Omental fat pad (tissue), 4 donors: ENCODE results near the gene TNIP3. TPM values are rescaled to one million over a fixed set of nuclear protein-coding genes. Genes with fewer than 3 reads are reported as not detected.

Source experiments
- ATAC-seq: fragments of 150-250 bp; one replicate; pipeline ENCODE4 v1.9.1; 2016; ENCODE audit warnings: mild to moderate bottlenecking, moderate library complexity; ENCODE audit not compliant: low FRiP score
- DNase-seq: peaks from one replicate; pipeline ENCODE4 v3.0.0-alpha.2; 2019; ENCODE audit warnings: low spot score
- CTCF ChIP-seq, 3 donors: fragments of 450-650 bp; IDR thresholded peaks; one replicate each; pipeline ENCODE4 v1.5.1; 2016 to 2017; ENCODE audit warnings: antibody characterized with exemption in 3 of 3, mild to moderate bottlenecking in 3 of 3, moderate library complexity in 2 of 3
- total RNA-seq, 4 donors: library from RNA; depleted of rRNA; stranded (reverse); fragments of >200 nt; gene quantifications; one replicate each; pipeline ENCODE4 v1.1.0, GENCODE V29; 2016

TNIP3 gene
- total RNA-seq, 4 donors from 2014 or later: 1.3 to 1.7 TPM; not detected in 2

GRCh38 chr4:121100093-121100775, 63.9 kb downstream of the TNIP3 start:
- TF ChIP-seq CTCF (IDR thresholded peaks at IDR 0.05): no peak
- DNase-seq (no peak), ATAC-seq (no peak)

- no peak for ATAC-seq
Observed at GRCh38 chr4:121098266-121098665, 65.9 kb downstream of the TNIP3 start.

GRCh38 chr4:121096629-121097028, 67.5 kb downstream of the TNIP3 start:
- no peak for ATAC-seq
- DNase-seq: no peak

More at GRCh38 chr4:121098266-121098665, 65.9 kb downstream of the TNIP3 start:
- no peak for TF ChIP-seq CTCF (IDR thresholded peaks at IDR 0.05)
- DNase-seq: no peak

GRCh38 chr4:121096191-121096590, 67.9 kb downstream of the TNIP3 start:
- ATAC-seq: no peak
- DNase-seq: no peak

More at GRCh38 chr4:121096629-121097028, 67.5 kb downstream of the TNIP3 start:
- TF ChIP-seq CTCF (IDR thresholded peaks at IDR 0.05): no peak

GRCh38 chr4:121094297-121094966, 69.7 kb downstream of the TNIP3 start:
- ATAC-seq: no peak
- TF ChIP-seq CTCF (IDR thresholded peaks at IDR 0.05): no peak

More at GRCh38 chr4:121096191-121096590, 67.9 kb downstream of the TNIP3 start:
- TF ChIP-seq CTCF (IDR thresholded peaks at IDR 0.05): no peak

GRCh38 chr4:121093261-121093660, 70.9 kb downstream of the TNIP3 start:
- no peak for DNase-seq
- ATAC-seq: no peak
- no peak for TF ChIP-seq CTCF (IDR thresholded peaks at IDR 0.05)

More at GRCh38 chr4:121094297-121094966, 69.7 kb downstream of the TNIP3 start:
- DNase-seq: no peak
